Muscle layer of colon (tissue), 2 donors: ENCODE data around the gene RBM43.
"Not testable (repeated sequence)": the region's sequence is repeated elsewhere in the genome, so short reads cannot be mapped to it uniquely, and the experiment has no call there.

Experiments used
- H3K27ac ChIP-seq: one replicate; pipeline ENCODE4 v1.7.0; 2013; ENCODE audit warnings: low read depth, mild to moderate bottlenecking, low read length, moderate library complexity
- H3K27me3 ChIP-seq, 2 donors: one replicate each; pipeline ENCODE4 v1.7.0; 2013; ENCODE audit warnings: low read length in 2 of 2, mild to moderate bottlenecking in 2 of 2; ENCODE audit not compliant: insufficient read depth in 2 of 2, control insufficient read depth in 1 of 2
- H3K36me3 ChIP-seq: one replicate; pipeline ENCODE4 v1.7.0; 2013; ENCODE audit warnings: mild to moderate bottlenecking, low read length; ENCODE audit not compliant: insufficient read depth
- H3K4me1 ChIP-seq: one replicate; pipeline ENCODE4 v1.7.0; 2013; ENCODE audit warnings: mild to moderate bottlenecking, low read length; ENCODE audit not compliant: insufficient read depth
- H3K4me3 ChIP-seq, 2 donors: one replicate each; pipeline ENCODE4 v1.7.0; 2013; ENCODE audit warnings: low read length in 2 of 2, low read depth in 1 of 2, mild to moderate bottlenecking in 1 of 2, moderate library complexity in 1 of 2
- H3K9ac ChIP-seq: one replicate; pipeline ENCODE4 v1.7.0; 2013; ENCODE audit warnings: low read length
- H3K9me3 ChIP-seq: one replicate; pipeline ENCODE4 v1.7.0; 2013; ENCODE audit warnings: mild to moderate bottlenecking, low read length
- donor health status: abdominal sarcoma.
- donor health status: Adenocarcinoma of cecum.

The RBM43 gene

DNA sequence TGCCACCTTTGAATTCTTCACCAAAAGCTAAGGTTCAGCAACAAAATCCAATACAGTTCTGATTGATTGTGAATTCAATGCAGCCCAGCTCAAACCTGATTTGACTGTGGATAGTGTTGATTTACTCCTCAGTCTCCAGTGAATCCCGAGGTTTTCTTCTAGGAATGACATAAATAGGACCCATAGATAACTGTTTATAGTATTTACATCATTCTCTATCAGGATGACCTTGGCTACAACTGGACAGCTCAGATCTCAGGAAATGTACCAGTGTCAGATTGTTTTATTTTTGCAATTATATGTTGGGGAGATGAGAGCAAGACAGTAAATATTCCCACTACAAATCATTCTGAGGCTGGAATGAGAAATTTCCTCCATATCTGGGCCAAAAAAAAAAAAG is 21.2 kb downstream of the RBM43 start:
- H3K4me3 ChIP-seq = no peak overlapping the region
- no peaks in the 10 kb centered on the region for H3K4me1 ChIP-seq
- no peaks in the 10 kb centered on the region for H3K36me3 ChIP-seq
- no peak overlapping the region for H3K27ac ChIP-seq
- no peaks in the 10 kb centered on the region for H3K9me3 ChIP-seq
- no peak overlapping the region for H3K9ac ChIP-seq
- no peaks in the 10 kb centered on the region for H3K27me3 ChIP-seq

DNA sequence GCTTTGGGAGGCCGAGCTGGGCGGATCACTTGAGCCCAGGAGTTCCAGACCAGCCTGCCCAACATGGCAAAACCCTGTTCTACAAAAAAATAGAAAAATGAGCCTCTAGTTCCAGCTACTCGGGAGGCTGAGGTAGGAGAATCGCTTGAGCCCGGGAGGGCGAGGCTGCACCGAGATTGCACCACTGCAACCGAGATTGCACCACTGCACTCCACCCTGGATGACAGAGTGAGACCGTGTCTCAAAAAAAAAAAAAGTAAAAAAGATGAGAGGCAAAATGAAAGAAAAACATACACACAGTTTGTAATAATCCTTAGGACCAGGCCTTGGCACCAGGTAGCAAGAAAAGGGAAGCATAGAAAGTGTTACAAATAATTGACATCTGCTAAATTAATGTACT is 22.0 kb downstream of the RBM43 start:
- Histone ChIP-seq H3K9ac (no peak overlapping the region), H3K36me3 (no peaks in the 10 kb centered on the region), H3K4me1 (no peaks in the 10 kb centered on the region), H3K27ac (no peak overlapping the region), H3K27me3 (no peaks in the 10 kb centered on the region), H3K9me3 (no peaks in the 10 kb centered on the region), H3K4me3 (no peak overlapping the region)

DNA sequence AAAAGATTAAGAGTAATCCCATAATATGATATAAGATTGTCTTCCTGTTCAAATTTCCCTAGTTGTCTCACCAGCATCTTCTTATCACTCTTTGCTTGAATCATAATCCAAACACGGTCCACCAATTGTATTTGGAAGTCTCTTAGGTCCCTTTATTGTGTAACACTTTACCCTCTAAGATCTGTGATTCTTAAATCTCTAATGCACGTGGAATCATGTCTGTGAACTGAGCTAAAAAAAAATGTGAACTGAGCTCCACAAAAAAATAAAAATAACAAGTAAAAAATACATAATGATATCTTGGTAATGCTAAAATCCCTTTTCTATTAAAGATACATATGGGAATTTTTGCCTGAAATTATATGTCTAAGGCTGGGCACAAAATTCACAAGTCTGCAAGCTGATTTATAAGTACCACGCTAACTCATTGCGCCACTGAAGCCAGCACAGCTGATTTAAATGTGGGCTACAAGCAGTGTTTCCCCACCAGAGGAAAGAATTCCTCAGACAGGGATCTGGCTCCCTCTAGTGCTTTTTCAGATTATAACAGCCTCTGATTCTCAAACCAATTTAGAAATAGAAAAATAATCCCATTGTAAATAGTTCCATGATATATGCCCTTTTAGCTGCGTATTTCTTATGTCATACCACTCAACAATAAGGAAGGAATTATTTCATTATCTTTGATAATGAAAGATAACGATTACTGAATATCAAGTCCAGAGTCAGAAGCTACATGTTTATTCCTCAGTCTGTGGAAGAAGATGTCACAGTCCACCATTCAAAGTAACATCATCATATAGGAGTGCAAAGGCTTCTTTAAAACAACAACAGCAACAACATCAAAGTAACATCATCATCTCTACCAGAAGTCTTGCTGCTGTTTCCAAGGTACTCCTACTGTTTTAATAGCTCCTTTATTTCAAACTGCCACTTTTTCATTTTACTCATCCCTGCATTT is 22.9 kb downstream of the RBM43 start:
- no peaks in the 10 kb centered on the region for H3K27me3 ChIP-seq
- no peaks in the 10 kb centered on the region for H3K4me1 ChIP-seq
- H3K9ac ChIP-seq = no peak overlapping the region
- H3K9me3 ChIP-seq = no peaks in the 10 kb centered on the region
- H3K4me3 ChIP-seq = no peak overlapping the region
- no peaks in the 10 kb centered on the region for H3K36me3 ChIP-seq
- H3K27ac ChIP-seq = no peak overlapping the region

DNA sequence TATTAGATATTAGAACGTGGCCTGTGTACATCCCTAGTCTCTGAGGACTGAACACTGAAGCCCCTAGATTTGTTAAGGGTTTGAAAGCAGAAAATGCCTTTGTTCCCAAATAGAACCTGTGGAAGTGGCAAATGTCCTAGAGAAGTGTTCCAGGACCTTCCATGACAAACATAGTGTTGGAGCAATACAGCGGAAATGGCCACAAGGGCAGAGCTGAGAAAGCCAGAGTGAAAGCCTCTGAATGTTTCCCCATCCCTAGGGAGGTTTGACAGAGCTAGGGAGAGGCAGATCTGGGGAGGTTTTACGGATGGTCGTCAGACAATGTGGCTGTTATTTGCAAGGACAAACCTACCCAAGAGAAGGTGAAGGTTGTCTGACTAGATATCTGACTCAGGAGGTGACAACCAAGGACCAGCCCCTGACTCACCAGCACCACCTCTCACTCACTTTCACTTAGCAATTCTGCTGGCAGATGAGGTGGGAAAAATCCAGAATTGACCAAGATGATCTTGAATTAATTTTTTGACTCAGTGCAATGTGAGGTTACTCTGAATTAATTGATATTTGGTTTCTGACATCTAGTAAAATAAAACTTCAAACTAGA is 24.1 kb downstream of the RBM43 start:
- no peaks in the 10 kb centered on the region for H3K27me3 ChIP-seq
- H3K9ac ChIP-seq = no peak overlapping the region
- no peaks in the 10 kb centered on the region for H3K4me1 ChIP-seq
- no peaks in the 10 kb centered on the region for H3K9me3 ChIP-seq
- no peaks in the 10 kb centered on the region for H3K36me3 ChIP-seq
- H3K27ac ChIP-seq = no peak overlapping the region
- H3K4me3 ChIP-seq = no peak overlapping the region

DNA sequence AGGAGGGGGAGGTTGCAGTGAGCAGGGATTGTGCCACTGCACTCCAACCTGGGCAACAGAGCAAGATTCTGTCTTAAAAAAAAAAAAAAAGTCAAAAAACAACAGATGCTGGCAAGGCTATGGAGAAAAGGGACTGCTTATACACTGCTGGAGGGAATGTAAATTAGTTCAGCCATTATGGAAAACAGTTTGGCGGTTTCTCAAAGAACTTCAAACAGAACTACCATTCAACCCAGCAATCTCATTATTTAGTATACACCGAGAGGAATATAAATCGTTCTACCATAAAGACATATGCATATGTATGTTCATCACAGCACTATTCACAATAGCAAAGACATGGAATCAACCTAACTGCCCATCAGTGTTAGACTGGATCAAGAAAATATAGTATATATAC is 27.9 kb downstream of the RBM43 start:
- not testable (repeated sequence) for H3K36me3 ChIP-seq, H3K4me3 ChIP-seq, H3K27me3 ChIP-seq, H3K9me3 ChIP-seq, H3K4me1 ChIP-seq, H3K27ac ChIP-seq, H3K9ac ChIP-seq

DNA sequence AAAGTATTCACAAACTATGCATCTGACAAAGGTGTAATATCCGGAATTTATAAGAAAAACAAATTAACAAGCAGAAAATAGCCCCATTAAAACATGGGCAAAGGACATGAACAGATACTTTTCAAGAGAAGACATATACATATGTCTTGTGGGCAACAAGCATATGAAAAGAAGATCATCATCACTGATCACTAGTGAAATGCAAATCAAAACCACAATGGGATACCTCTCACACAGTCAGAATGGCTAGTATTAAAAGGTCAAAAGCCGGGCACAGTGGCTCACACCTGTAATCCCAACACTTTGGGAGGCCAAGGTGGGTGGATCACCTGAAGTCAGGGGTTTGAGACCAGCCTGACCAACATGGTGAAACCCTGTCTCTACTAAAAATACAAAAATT is 28.4 kb downstream of the RBM43 start:
- H3K9me3 ChIP-seq, H3K27ac ChIP-seq, H3K9ac ChIP-seq, H3K4me3 ChIP-seq, H3K4me1 ChIP-seq, H3K36me3 ChIP-seq, H3K27me3 ChIP-seq: not testable (repeated sequence)

DNA sequence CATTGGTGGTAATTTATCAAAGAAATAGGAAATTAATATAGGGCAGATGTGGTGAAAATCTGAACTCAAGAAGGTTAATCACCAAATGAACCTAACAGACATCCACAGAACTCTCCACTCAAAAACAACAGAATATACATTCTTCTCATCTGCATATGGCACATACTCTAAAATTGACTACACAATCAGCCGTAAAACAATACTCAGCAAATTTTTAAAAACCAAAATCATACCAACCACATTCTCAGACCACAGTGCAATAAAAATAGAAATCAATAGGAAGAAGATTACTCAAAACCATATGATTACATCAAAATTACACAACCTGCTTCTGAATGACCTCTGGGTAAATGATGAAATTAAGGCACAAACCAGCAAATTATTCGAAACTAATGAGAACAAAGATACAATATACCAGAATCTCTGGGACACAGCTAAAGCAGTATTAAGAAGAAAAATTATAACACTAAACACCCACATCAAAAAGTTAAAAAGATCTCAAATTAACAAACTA is 31.0 kb downstream of the RBM43 start:
- no peaks in the 10 kb centered on the region for H3K9me3 ChIP-seq
- H3K4me3 ChIP-seq = no peak overlapping the region
- no peaks in the 10 kb centered on the region for H3K27me3 ChIP-seq
- H3K4me1 ChIP-seq = no peaks in the 10 kb centered on the region
- no peak overlapping the region for H3K27ac ChIP-seq
- no peaks in the 10 kb centered on the region for H3K36me3 ChIP-seq
- no peak overlapping the region for H3K9ac ChIP-seq

DNA sequence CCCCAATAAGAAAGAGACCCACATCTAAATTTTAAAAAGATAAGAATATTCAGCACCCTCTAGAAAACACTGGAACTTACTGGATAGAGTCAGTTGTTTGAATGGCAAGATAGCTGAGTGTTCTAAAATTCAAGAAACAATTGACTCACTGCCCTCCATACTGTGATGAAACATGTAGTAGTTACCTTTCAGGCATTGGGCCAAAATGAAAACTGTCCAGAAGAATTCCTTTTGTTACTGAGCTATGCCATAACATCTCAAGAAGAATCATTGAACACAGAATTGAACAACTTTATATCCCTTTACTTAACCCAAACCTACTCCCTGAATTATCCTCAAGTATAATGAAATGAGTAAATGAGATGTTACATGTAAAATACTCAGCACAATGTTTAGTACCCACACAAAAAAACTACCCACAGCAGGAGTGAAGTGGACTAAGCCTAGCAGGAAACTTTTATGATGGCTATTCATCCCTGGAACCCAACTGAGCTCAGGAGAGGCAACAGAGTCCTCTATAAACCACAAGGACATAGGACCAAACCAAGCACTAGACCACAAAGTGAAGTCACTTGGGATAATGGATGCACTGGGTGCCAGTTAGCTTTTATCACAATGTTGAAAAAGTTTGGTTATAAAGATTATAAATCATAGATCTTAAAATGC is 32.7 kb downstream of the RBM43 start:
- Histone ChIP-seq H3K27me3 (no peaks in the 10 kb centered on the region), H3K4me1 (no peaks in the 10 kb centered on the region), H3K9me3 (no peaks in the 10 kb centered on the region), H3K9ac (no peak overlapping the region), H3K27ac (no peak overlapping the region), H3K4me3 (no peak overlapping the region), H3K36me3 (no peaks in the 10 kb centered on the region)

DNA sequence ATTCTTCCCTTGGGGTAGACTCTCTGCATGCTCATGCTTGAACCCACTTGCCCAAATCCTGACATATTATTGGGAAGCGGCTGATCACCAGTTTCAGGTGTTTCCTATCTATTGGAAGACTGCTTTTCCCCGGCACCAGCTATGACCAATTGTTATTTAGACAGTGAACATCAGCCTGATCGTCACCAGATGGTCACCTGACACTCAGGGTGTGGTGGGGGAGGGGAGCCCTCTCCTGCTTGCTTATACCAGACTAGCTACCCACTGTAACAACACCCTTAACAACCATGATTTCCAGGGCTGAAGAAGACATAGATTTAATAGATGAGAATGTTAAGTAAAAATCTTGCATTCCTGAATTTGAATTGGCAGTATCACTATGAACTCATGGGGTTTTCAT is 44.3 kb downstream of the RBM43 start:
- H3K9ac ChIP-seq = no peak overlapping the region
- no peaks in the 10 kb centered on the region for H3K27me3 ChIP-seq
- no peak overlapping the region for H3K4me3 ChIP-seq
- no peaks in the 10 kb centered on the region for H3K4me1 ChIP-seq
- no peak overlapping the region for H3K27ac ChIP-seq
- H3K36me3 ChIP-seq = no peaks in the 10 kb centered on the region
- no peaks in the 10 kb centered on the region for H3K9me3 ChIP-seq

DNA sequence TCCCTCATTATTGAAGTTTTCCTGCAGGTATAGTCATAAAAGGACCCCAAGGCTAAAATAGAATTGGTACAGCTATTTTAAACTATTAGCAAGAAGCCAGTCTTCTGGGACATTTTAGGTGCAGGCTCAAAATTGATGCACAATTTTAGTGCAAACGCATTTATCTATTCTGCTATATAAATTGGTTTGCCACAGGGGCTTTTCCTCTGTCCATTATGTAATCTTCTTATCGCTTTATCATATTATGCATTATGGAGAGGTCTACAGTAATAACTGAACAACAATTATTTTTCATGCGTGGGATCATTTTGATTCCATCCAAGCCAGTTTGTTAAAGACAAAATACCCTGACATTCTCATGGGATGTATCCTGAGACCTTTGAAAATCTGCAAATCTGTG is 54.6 kb downstream of the RBM43 start:
- Histone ChIP-seq H3K4me1 (no peaks in the 10 kb centered on the region), H3K4me3 (no peak overlapping the region), H3K9me3 (no peaks in the 10 kb centered on the region), H3K27me3 (no peaks in the 10 kb centered on the region), H3K36me3 (no peaks in the 10 kb centered on the region), H3K9ac (no peak overlapping the region), H3K27ac (no peak overlapping the region)

DNA sequence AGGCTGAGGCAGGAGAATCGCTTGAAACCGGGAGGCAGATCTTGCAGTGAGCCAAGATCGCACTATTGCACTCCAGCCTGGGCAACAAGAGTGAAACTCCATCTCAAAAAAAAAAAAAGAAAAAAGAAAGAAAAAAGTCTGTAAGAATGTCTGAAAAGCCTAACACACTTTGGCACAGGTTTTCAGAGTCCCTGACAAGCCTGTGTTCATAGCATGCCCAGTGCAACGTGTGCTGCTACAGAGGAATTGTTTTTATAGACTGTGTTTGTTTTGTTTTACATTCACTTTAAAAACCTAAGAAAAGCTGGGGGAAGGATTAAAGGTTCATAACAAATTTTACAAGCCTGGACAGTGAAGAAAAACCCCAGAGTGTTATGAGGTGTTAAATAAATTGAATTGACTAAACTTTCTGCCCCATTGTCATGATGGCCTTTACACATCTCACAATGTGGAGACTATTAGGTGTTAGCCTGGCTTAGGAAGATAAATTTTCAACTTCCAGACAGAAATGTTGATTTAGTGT is 55.2 kb downstream of the RBM43 start:
- H3K27ac ChIP-seq = no peak overlapping the region
- H3K27me3 ChIP-seq = no peaks in the 10 kb centered on the region
- H3K9ac ChIP-seq = no peak overlapping the region
- no peaks in the 10 kb centered on the region for H3K36me3 ChIP-seq
- no peaks in the 10 kb centered on the region for H3K9me3 ChIP-seq
- no peaks in the 10 kb centered on the region for H3K4me1 ChIP-seq
- no peak overlapping the region for H3K4me3 ChIP-seq
